HCT116 (cell line): ENCODE measurements around the gene ACP1. TPM values are rescaled to one million over a fixed set of nuclear protein-coding genes. Genes with fewer than 3 reads are reported as not detected.

Experiments
- ATAC-seq: fragments of 200-7000 bp; cut with Tn5 transposase; 2 replicates; pipeline ENCODE4 v1.9.1; 2020; ENCODE audit warnings: mild to moderate bottlenecking, moderate library complexity
- BruUV-seq: library from RNA; stranded (reverse); fragments of 400-500 nt; replicated peaks from 2 replicates; lab custom pipeline; 2021; lab: Mats Ljungman, UMichigan
- CTCF ChIA-PET: fragments of 300-600 bp; sonication (Branson Sonifier 250); formaldehyde crosslinking; loops from one replicate; lab custom pipeline; 2021; ENCODE audit warnings: antibody characterized with exemption; lab: Charles Lee
- POLR2A ChIA-PET: fragments of 300-600, 350-600 bp; sonication (Branson Sonifier 250); formaldehyde crosslinking; loops from one replicate; lab custom pipeline; 2021; ENCODE audit warnings: antibody characterized with exemption; lab: Charles Lee
- RAD21 ChIA-PET, 2 experiments: fragments of 300-600 bp; sonication (Branson Sonifier 250); formaldehyde crosslinking; loops; one replicate each; lab custom pipeline; 2023; ENCODE audit warnings: low total read pairs in 2 of 2; ENCODE audit not compliant: uncharacterized antibody in 2 of 2, unreplicated experiment in 2 of 2, low non-redundant PET in 1 of 2; lab: Charles Lee
- DNase-seq: peaks from one replicate; pipeline ENCODE4 v3.0.0-alpha.2; 2010; ENCODE audit warnings: low read depth, low spot score
- H2AFZ ChIP-seq: fragments of 200-600 bp; shearing (Covaris generic), sonication (generic); 2 replicates; pipeline ENCODE4 v1.6.1; 2017; ENCODE audit warnings: low read depth, mixed run types, mixed read lengths, antibody characterized with exemption, low read length; ENCODE audit not compliant: poor library complexity, severe bottlenecking
- H3K27ac ChIP-seq: 2 replicates; pipeline ENCODE4 v1.5.1; 2012; ENCODE audit warnings: low read depth, low read length
- H3K27me3 ChIP-seq: fragments of 200-600 bp; sonication (generic); 2 replicates; pipeline ENCODE4 v1.6.1; 2016; ENCODE audit warnings: mixed run types, low read length, mixed read lengths; ENCODE audit not compliant: insufficient read depth
- H3K36me3 ChIP-seq, 2 experiments: fragments of 200-500 bp in 1 of 2; fragments of 200-600 bp in 1 of 2; sonication (Bioruptor generic) in 1 of 2; sonication (generic) in 1 of 2; 2 replicates each; pipeline versions ENCODE4 v1.5.1 to v1.6.1; 2014 to 2016; ENCODE audit warnings: low read length in 2 of 2, inconsistent platforms in 1 of 2, mixed read lengths in 1 of 2, mixed run types in 1 of 2; ENCODE audit not compliant: insufficient read depth in 2 of 2, control insufficient read depth in 1 of 2
- H3K4me1 ChIP-seq, 2 experiments: fragments of 200-600 bp in 1 of 2; sonication (generic) in 1 of 2; 2 replicates each; pipeline versions ENCODE4 v1.5.1 to v1.6.1; 2012 to 2017; ENCODE audit warnings: low read length in 2 of 2, inconsistent platforms in 1 of 2, mild to moderate bottlenecking in 1 of 2, mixed read lengths in 1 of 2, mixed run types in 1 of 2, moderate library complexity in 1 of 2; ENCODE audit not compliant: insufficient read depth in 2 of 2, control insufficient read depth in 1 of 2
- H3K4me2 ChIP-seq: fragments of 200-600 bp; sonication (generic); 2 replicates; pipeline ENCODE4 v1.6.1; 2017; ENCODE audit warnings: mixed run types, low read length, mixed read lengths
- H3K4me3 ChIP-seq, 2 experiments: fragments of 200-600 bp in 1 of 2; sonication (generic) in 1 of 2; replicated peaks in 1 of 2; 2 replicates each; pipeline ENCODE4 v1.5.1; 2011 to 2016; ENCODE audit warnings: low read length in 2 of 2, control low read depth in 1 of 2, low read depth in 1 of 2, mild to moderate bottlenecking in 1 of 2, mixed read lengths in 1 of 2, mixed run types in 1 of 2
- H3K79me2 ChIP-seq: fragments of 200-600 bp; sonication (generic); 2 replicates; pipeline ENCODE4 v1.6.1; 2017; ENCODE audit warnings: mild to moderate bottlenecking, mixed run types, low read length, moderate library complexity, mixed read lengths; ENCODE audit not compliant: insufficient read depth
- H3K9ac ChIP-seq: fragments of 200-600 bp; sonication (generic); 2 replicates; pipeline ENCODE4 v1.6.1; 2016; ENCODE audit warnings: low read length, mixed read lengths
- H3K9me2 ChIP-seq: fragments of 200-600 bp; sonication (generic), shearing (Covaris generic); 2 replicates; pipeline ENCODE4 v1.6.1; 2017; ENCODE audit warnings: mixed run types, mild to moderate bottlenecking, moderate library complexity; ENCODE audit not compliant: insufficient read depth
- H3K9me3 ChIP-seq, 2 experiments: fragments of 200-500 bp in 1 of 2; fragments of 200-600 bp in 1 of 2; sonication (Bioruptor generic) in 1 of 2; sonication (generic) in 1 of 2; 2 replicates each; pipeline ENCODE4 v1.6.1; 2014 to 2017; ENCODE audit warnings: low read length in 2 of 2, mixed read lengths in 2 of 2, inconsistent platforms in 1 of 2, low read depth in 1 of 2, mild to moderate bottlenecking in 1 of 2, mixed run types in 1 of 2, moderate library complexity in 1 of 2; ENCODE audit not compliant: control insufficient read depth in 1 of 2, insufficient read depth in 1 of 2
- H4K20me1 ChIP-seq: fragments of 200-600 bp; sonication (generic), shearing (Covaris generic); 2 replicates; pipeline ENCODE4 v1.6.1; 2017; ENCODE audit warnings: mixed run types, mild to moderate bottlenecking, moderate library complexity; ENCODE audit not compliant: insufficient read depth
- ATF3 ChIP-seq: IDR thresholded peaks from 2 replicates; pipeline ENCODE4 v1.6.1; 2012
- CBX3 ChIP-seq: IDR thresholded peaks from 2 replicates; pipeline ENCODE4 v1.6.1; 2012; ENCODE audit warnings: low read depth
- EGR1 ChIP-seq: IDR thresholded peaks from 2 replicates; pipeline ENCODE4 v1.6.1; 2012; ENCODE audit warnings: low read depth
- ELF1 ChIP-seq: IDR thresholded peaks from 2 replicates; pipeline ENCODE4 v1.6.1; 2012; ENCODE audit warnings: low read depth, borderline replicate concordance
- EZH2 ChIP-seq: fragments of 200-600 bp; sonication (generic); IDR thresholded peaks from 2 replicates; pipeline ENCODE4 v1.6.1; 2017; ENCODE audit warnings: antibody characterized with exemption, mixed run types
- FOSL1 ChIP-seq: IDR thresholded peaks from 2 replicates; pipeline ENCODE4 v1.6.1; 2012; ENCODE audit warnings: low read depth
- JUND ChIP-seq: IDR thresholded peaks from 2 replicates; pipeline ENCODE4 v1.6.1; 2012
- MAX ChIP-seq: IDR thresholded peaks from 2 replicates; pipeline ENCODE4 v1.6.1; 2012
- RAD21 ChIP-seq: IDR thresholded peaks from 2 replicates; pipeline ENCODE4 v1.6.1; 2012; ENCODE audit warnings: low read depth, mild to moderate bottlenecking
- REST ChIP-seq: IDR thresholded peaks from 2 replicates; pipeline ENCODE4 v1.6.1; 2012; ENCODE audit warnings: low read depth
- SP1 ChIP-seq: IDR thresholded peaks from 2 replicates; pipeline ENCODE4 v1.6.1; 2012; ENCODE audit warnings: low read depth
- SRF ChIP-seq: IDR thresholded peaks from 2 replicates; pipeline ENCODE4 v1.6.1; 2012; ENCODE audit warnings: low read depth
- TCF7L2 ChIP-seq: IDR thresholded peaks from 2 replicates; pipeline ENCODE4 v1.7.0; 2011; ENCODE audit warnings: borderline replicate concordance, inconsistent platforms; ENCODE audit not compliant: insufficient read depth, insufficient read length; ENCODE audit errors: extremely low read depth
- YY1 ChIP-seq: IDR thresholded peaks from 2 replicates; pipeline ENCODE4 v1.6.1; 2011; ENCODE audit warnings: low read length, low read depth, moderate library complexity, mild to moderate bottlenecking; ENCODE audit not compliant: insufficient replicate concordance; ENCODE audit errors: extremely low read depth
- ZBTB33 ChIP-seq: IDR thresholded peaks from 2 replicates; pipeline ENCODE4 v1.6.1; 2011; ENCODE audit warnings: mild to moderate bottlenecking, low read length, moderate library complexity; ENCODE audit not compliant: insufficient replicate concordance; ENCODE audit errors: extremely low read depth
- intact Hi-C: fragments of 100-400 bp; cut with micrococcal nuclease; formaldehyde crosslinking; loops from 2 replicates; pipeline ENCODE4 v1.10.0; 2022
- total RNA-seq: library from RNA; stranded (reverse); gene quantifications from one replicate; pipeline ENCODE4 v1.2.1, GENCODE V29; 2021; ENCODE audit not compliant: unreplicated experiment

The ACP1 gene
- total RNA-seq, 1 experiment from 2014 or later: 113 TPM

GRCh38 chr2:262117-262516 lies 2.6 kb upstream of the ACP1 start:
- no peaks in the 10 kb centered on the region for H3K27me3 ChIP-seq
- peaks cover 12 to 27% of the 10 kb centered on the region in 2 experiments; a peak in 3 of 4 replicates for H3K4me1 ChIP-seq
- H4K20me1 ChIP-seq: peaks cover 6% of the 10 kb centered on the region; the same call in 1 of the 2 replicates
- no peak overlapping the region for H3K27ac ChIP-seq
- peaks cover 8 to 12% of the 10 kb centered on the region in 2 experiments; a peak in 3 of 4 replicates for H3K9me3 ChIP-seq
- no TSS peak for BruUV-seq
- ChIA-PET POLR2A (no interaction called here), RAD21 (no interaction called here), CTCF (no interaction called here)
- no peak overlapping the region for H2AFZ ChIP-seq
- H3K36me3 ChIP-seq: no peaks in the 10 kb centered on the region; a peak in 1 of 4 replicates
- no peaks in the 10 kb centered on the region for H3K9me2 ChIP-seq
- H3K4me2 ChIP-seq: no peak overlapping the region
- TF ChIP-seq RAD21 (no peak), CBX3 (no peak), MAX (no peak), TCF7L2 (no peak), ATF3 (no peak), FOSL1 (no peak), REST (no peak), SP1 (no peak), EGR1 (no peak), JUND (no peak), EZH2 (no peak), SRF (no peak), ELF1 (no peak), YY1 (no peak), ZBTB33 (no peak)
- DNase-seq: no peak
- no peak overlapping the region for H3K9ac ChIP-seq
- ATAC-seq: no peak
- H3K4me3 ChIP-seq: no peak overlapping the region
- intact Hi-C loops: no loop called here
- H3K79me2 ChIP-seq: peaks cover 35% of the 10 kb centered on the region
